Raji (cell line): ENCODE data around the gene COL4A4.

Experiments
- POLR2A ChIP-seq: IDR thresholded peaks from 2 replicates; pipeline ENCODE4 v1.6.1; 2011; ENCODE audit warnings: low read depth, low read length, control low read depth; ENCODE audit not compliant: insufficient read depth

The COL4A4 gene

GRCh38 chr2:227143895-227144294 lies 20.1 kb downstream of the COL4A4 start:
- no peak for TF ChIP-seq POLR2A

GRCh38 chr2:227141301-227141700 lies 22.7 kb downstream of the COL4A4 start:
- TF ChIP-seq POLR2A, result no peak

DNA sequence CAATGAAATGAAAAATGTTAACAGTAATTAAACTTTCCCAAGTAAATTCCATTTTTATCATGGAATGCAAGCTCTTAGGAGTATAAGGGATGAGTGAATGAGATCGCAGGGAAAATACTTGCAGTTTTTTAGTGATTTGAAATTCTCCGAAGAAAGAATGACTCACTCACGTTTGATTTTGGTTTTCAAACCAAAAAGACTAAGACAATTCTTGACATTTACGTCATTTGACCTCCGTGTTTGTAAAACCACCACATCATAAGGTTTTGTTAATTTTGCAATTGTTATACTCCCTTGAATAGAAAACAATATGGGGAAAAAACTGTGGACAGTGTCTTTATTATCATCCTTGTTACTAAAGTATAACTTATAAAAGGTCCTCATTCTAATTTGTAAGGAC lies 29.4 kb downstream of the COL4A4 start:
- no peak for TF ChIP-seq POLR2A

DNA sequence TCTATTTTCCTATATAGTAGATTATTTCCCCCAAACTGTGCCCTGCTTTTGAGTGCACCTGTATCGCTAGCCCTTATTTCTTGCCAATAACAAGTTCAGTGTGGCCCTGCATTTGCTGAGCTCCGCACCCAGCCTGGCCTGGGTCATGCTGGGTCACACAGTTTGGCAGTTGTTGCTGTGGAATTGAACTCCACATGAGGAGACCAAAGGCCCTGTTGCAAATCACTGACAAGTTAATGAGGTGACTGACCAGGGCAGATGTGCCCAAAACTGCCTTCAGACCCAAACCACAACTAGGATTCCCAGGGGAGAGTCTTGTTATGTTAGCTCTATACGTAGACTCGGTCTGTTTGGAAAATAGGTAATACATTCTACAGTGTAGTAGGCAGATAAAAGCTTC lies 31.0 kb downstream of the COL4A4 start:
- no peak for TF ChIP-seq POLR2A

GRCh38 chr2:227130636-227131035 lies 33.4 kb downstream of the COL4A4 start:
- no peak for TF ChIP-seq POLR2A

DNA sequence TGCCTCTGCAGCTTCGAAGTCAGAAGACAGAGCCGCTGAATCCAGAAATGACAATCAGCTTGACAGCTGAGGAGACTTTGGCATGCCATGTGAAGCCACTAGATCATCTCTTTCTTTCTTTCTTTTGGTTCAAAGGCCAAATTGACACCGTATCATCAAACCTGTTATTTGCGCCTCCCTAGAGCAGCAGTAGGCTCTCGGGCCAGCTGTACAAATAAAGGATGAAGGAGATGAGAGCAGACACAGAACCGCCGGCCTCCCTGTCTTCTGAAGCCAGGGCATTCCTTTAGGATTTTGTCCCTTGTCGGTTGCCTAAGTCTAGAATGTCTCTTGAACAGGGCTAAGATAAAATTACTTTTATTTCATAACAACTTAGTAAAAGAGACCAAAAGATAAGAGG lies 36.8 kb downstream of the COL4A4 start:
- no peak for TF ChIP-seq POLR2A

- TF ChIP-seq POLR2A, result no peak
Observed at GRCh38 chr2:227125506-227125905, 38.5 kb downstream of the COL4A4 start.

- no peak for TF ChIP-seq POLR2A
Observed at GRCh38 chr2:227124811-227125210, 39.2 kb downstream of the COL4A4 start.

GRCh38 chr2:227123697-227124096 lies 40.3 kb downstream of the COL4A4 start:
- no peak for TF ChIP-seq POLR2A

DNA sequence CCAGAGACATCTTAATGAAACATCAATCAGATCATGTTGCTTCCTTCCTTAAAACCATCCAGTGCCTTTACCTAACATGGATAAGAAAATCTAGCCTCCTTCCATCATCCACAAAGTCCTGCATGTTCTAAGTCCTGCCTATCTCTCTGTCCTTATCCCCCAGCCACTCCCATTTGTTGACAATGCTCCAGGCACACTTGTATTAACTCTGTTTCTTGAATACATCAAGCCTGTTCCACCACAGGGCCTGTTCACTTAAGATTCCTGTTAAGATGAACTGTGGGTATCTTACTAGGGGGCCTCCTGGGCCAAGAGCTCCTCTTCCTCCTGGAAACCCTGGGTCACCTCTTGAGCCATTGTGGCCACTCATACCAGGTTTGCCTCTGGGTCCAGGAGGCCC lies 45.7 kb downstream of the COL4A4 start:
- no peak for TF ChIP-seq POLR2A

DNA sequence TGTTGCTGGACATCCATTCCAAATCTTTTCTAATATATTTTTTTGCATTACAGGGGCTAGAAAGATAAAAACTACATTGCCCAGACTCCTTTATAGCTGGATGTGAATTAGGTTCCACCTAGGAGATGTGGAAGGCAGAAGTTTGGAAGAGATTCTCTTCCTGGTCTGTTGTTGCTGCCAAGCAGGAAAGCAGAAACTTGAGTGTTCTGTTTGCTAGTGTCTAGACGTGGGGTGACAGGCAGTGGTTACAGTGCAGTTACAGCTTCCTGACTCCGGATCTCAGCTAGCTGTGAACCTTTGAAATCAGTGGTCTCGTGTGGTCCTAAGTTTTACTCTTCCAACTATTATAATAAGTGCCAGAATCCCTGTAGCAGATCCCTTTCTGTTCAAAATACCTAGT lies 46.2 kb downstream of the COL4A4 start:
- TF ChIP-seq POLR2A, result no peak

DNA sequence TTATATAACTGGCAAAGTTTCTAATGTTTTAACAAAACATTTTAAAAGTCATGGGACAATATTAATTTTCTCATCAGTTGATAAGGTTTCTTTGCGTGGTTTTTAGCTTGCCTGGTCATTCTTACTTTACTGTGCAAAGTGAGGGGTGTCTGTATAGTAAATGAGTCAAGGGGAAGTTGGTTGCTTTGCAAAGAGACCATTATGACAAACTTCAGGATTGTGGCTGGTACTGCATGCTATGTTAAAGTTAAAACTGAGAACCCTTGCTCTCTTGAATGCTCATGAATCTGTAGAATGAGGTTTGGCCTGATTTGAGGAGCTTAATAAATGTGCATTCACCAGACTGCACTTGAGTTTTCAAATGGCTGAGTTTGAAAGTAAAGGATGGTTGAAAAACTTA lies 47.0 kb downstream of the COL4A4 start:
- TF ChIP-seq POLR2A, result no peak

DNA sequence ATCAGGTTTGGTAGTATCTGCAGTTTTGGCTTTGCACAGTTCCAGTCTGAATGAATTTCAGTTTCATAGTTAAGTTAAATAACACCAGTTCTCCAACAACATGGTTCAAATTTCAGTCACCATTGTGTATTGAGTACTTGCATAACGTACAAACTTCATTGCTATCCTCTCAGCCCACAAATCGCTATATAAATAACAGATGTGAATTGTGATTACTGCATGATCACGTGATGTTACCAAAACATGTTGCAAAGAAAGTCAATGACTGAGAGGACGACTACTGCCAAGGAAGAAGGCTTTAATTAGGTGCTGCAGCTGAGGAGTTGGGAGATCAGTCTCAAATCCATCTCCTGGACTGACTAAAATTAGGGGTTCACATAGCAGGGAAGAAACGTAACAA lies 48.2 kb downstream of the COL4A4 start:
- TF ChIP-seq POLR2A, result no peak

- no peak for TF ChIP-seq POLR2A
Observed at GRCh38 chr2:227106845-227107759, 56.9 kb downstream of the COL4A4 start.

DNA sequence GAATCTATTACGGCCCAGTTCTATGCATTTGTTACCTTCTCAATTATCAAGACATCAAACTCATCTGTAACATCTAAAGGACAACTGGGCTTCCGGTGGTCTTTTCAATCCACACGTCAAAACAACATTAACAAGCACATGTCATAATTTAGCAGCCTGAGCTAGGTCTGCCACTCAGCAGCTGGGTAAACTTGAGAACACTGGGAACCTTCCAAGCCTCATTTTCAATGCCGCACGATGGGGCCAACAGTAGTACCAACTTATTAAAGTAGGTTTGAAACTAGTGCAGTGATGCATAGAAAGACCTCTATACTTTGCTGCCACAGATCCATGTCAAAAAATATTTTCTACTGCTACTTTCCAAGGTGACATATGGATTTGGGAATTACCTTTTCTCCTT lies 60.4 kb downstream of the COL4A4 start:
- TF ChIP-seq POLR2A, result no peak

DNA sequence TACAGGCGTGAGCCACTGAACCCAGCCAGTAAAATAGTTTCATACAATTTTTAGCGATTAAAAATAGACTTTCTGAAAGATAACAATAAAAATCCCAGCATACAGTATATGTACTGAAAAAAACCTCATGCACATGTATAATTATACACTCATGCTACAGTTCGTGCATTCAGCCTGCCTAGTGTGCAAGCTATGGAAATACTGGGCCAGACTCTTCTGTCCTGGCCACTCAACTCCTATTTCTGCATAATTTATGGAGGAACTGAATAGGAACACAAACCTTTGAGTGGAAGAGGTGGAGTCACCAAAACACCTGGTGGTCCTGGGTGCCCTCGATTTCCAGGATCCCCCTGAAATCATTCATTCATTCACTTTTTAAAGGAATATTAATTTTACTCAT lies 64.7 kb downstream of the COL4A4 start:
- no peak for TF ChIP-seq POLR2A

GRCh38 chr2:227098162-227098515 lies 65.9 kb downstream of the COL4A4 start:
- TF ChIP-seq POLR2A, result no peak

GRCh38 chr2:227097495-227098161 lies 66.4 kb downstream of the COL4A4 start:
- TF ChIP-seq POLR2A, result no peak
